CD1c-positive myeloid dendritic cell (primary cell): ENCODE measurements around the gene ALDH4A1.

Experiments
- DNase-seq: peaks from one replicate; pipeline ENCODE4 v3.0.0-alpha.2; 2016; ENCODE audit errors: extremely low spot score

The ALDH4A1 gene

GRCh38 chr1:18922848-18923755 lies 20.7 kb upstream of the ALDH4A1 start:
- no peak for DNase-seq

- DNase-seq: no peak
Measured at GRCh38 chr1:18922319-18922726, 20.0 kb upstream of the ALDH4A1 start.

GRCh38 chr1:18921516-18922251 lies 19.3 kb upstream of the ALDH4A1 start:
- no peak for DNase-seq

GRCh38 chr1:18920931-18921330 lies 18.6 kb upstream of the ALDH4A1 start:
- DNase-seq: no peak

GRCh38 chr1:18919956-18920355 lies 17.6 kb upstream of the ALDH4A1 start:
- DNase-seq: peak; percentile 68

- DNase-seq: no peak
Measured at GRCh38 chr1:18919197-18919905, 17.0 kb upstream of the ALDH4A1 start.

- DNase-seq: no peak
Measured at GRCh38 chr1:18918417-18918816, 16.1 kb upstream of the ALDH4A1 start.

- no peak for DNase-seq
Measured at GRCh38 chr1:18917071-18917799, 14.9 kb upstream of the ALDH4A1 start.

- no peak for DNase-seq
Measured at GRCh38 chr1:18915341-18915740, 13.0 kb upstream of the ALDH4A1 start.

- DNase-seq: peak; percentile 77
Measured at GRCh38 chr1:18913065-18913835, 10.9 kb upstream of the ALDH4A1 start.

GRCh38 chr1:18912550-18912949 lies 10.2 kb upstream of the ALDH4A1 start:
- no peak for DNase-seq

- no peak for DNase-seq
Measured at GRCh38 chr1:18908911-18909771, 6.8 kb upstream of the ALDH4A1 start.

GRCh38 chr1:18907917-18908845 lies 5.8 kb upstream of the ALDH4A1 start:
- peak; percentile 23 for DNase-seq

- DNase-seq: peak; percentile 79
Measured at GRCh38 chr1:18907021-18907916, 4.9 kb upstream of the ALDH4A1 start.

GRCh38 chr1:18903291-18903756 lies 969 bp upstream of the ALDH4A1 start:
- DNase-seq: peak; percentile 22

- peak; percentile 58 for DNase-seq
Measured at GRCh38 chr1:18901952-18902522, 318 bp downstream of the ALDH4A1 start.
